K562 (cell line): Measurements from ENCODE around the gene ZCCHC4. TPM values are rescaled to one million over a fixed set of nuclear protein-coding genes. Genes with fewer than 3 reads are reported as not detected.
A peak's percentile ranks its signal among the peaks of the same experiment; 100 is the strongest.

Experiments
- ARID2 ChIP-seq: fragments of 450-650 bp; IDR thresholded peaks from 2 replicates; pipeline ENCODE4 v1.6.1; 2017; ENCODE audit warnings: antibody characterized with exemption, mild to moderate bottlenecking
- CCNT2 ChIP-seq: IDR thresholded peaks from 2 replicates; pipeline ENCODE4 v1.6.1; 2011; ENCODE audit warnings: borderline replicate concordance, low read depth, mild to moderate bottlenecking, moderate library complexity, mixed read lengths, low read length; ENCODE audit not compliant: insufficient read length; ENCODE audit errors: extremely low read depth
- CREB5 ChIP-seq: fragments of 250-450 bp; sonication (Bioruptor Pico); IDR thresholded peaks from 2 replicates; pipeline ENCODE4 v1.5.0; 2020; ENCODE audit warnings: mild to moderate bottlenecking
- CTCFL ChIP-seq: IDR thresholded peaks from 2 replicates; pipeline ENCODE4 v1.6.1; 2011; ENCODE audit warnings: borderline replicate concordance, low read depth, mild to moderate bottlenecking, moderate library complexity, low read length; ENCODE audit not compliant: insufficient read depth, poor library complexity, severe bottlenecking
- GTF3C2 ChIP-seq: IDR thresholded peaks from 3 replicates; pipeline ENCODE4 v1.6.1; 2011; ENCODE audit warnings: borderline replicate concordance, mild to moderate bottlenecking, moderate library complexity; ENCODE audit not compliant: insufficient read length; ENCODE audit errors: extremely low read depth
- KDM1A ChIP-seq, 2 experiments: fragments of 450-650 bp; IDR thresholded peaks; 2 replicates each; pipeline ENCODE4 v1.6.1; 2016; ENCODE audit warnings: mild to moderate bottlenecking in 2 of 2
- L3MBTL2 ChIP-seq: fragments of 450-650 bp; IDR thresholded peaks from 2 replicates; pipeline ENCODE4 v1.6.1; 2016; ENCODE audit warnings: mild to moderate bottlenecking, moderate library complexity
- LCOR ChIP-seq: sonication (generic); formaldehyde crosslinking; IDR thresholded peaks from 2 replicates; pipeline ENCODE4 v1.8.0; 2022; ENCODE audit warnings: mild to moderate bottlenecking, missing genetic modification reagents
- SREBF2 ChIP-seq: sonication (generic); formaldehyde crosslinking; IDR thresholded peaks from 2 replicates; pipeline ENCODE4 v1.4.0; 2020; ENCODE audit warnings: mild to moderate bottlenecking, missing genetic modification reagents
- TCF15 ChIP-seq: fragments of 250-450 bp; sonication (Bioruptor Pico); IDR thresholded peaks from 2 replicates; pipeline ENCODE4 v1.8.0; 2022; ENCODE audit warnings: moderate library complexity, mild to moderate bottlenecking, inconsistent platforms
- ZNF436 ChIP-seq: fragments of 250-450, 450-650 bp; sonication (Bioruptor Pico); formaldehyde crosslinking; IDR thresholded peaks from 2 replicates; pipeline ENCODE4 v1.7.0; 2020; ENCODE audit warnings: mild to moderate bottlenecking
- ZNF57 ChIP-seq: fragments of 450-650 bp; formaldehyde crosslinking; IDR thresholded peaks from 2 replicates; pipeline ENCODE4 v1.4.0; 2020; ENCODE audit warnings: mild to moderate bottlenecking, moderate library complexity
- ZNF644 ChIP-seq: fragments of 200-800 bp; sonication (Bioruptor generic); IDR thresholded peaks from 2 replicates; pipeline ENCODE4 v1.6.1; 2016; ENCODE audit warnings: low read depth, missing genetic modification characterization, missing compliant biosample characterization
- ZNF668 ChIP-seq: fragments of 250-450 bp; sonication (Bioruptor Pico); IDR thresholded peaks from 2 replicates; pipeline ENCODE4 v1.8.0; 2022; ENCODE audit warnings: mild to moderate bottlenecking, inconsistent platforms
- ZSCAN29 ChIP-seq: fragments of 450-650 bp; IDR thresholded peaks from 2 replicates; pipeline ENCODE4 v1.6.1; 2017
- polyA plus RNA-seq, 8 experiments: library from polyadenylated mRNA; depleted of rRNA in 4 of 8; stranded (reverse) in 5 of 8; unstranded in 3 of 8; fragments of >200 nt; fragmentation: Nextera tagmentation in 2 of 8; fragmentation: Illumina TruSeq in 1 of 8; extraction: Ambion mirVana in 2 of 8; extraction: Trizol in 1 of 8; gene quantifications; 2 replicates each; pipeline versions ENCODE4 v1.2.1 to v1.2.3, GENCODE V29; 2011 to 2014; ENCODE audit warnings: inconsistent platforms in 1 of 8, missing spikeins in 1 of 8
- total RNA-seq, 7 experiments: library from RNA; depleted of rRNA in 6 of 7; stranded (reverse); fragments of >200 nt in 6 of 7; fragmentation: Illumina TruSeq in 2 of 7; extraction: Trizol in 2 of 7; gene quantifications; 2 replicates each; pipeline versions ENCODE4 v1.2.1 to v1.2.3, GENCODE V29; 2011 to 2021; ENCODE audit warnings: low replicate concordance in 1 of 7

ZCCHC4 gene
- total and polyA plus RNA-seq, 9 of the 15 experiments (the other 6 are each of a cell fraction or from before 2014, with no cell fraction given): 5.3 to 26.1 (median 15.2) TPM

GRCh38 chr4:25376754-25377571 is 64.4 kb downstream of the ZCCHC4 start, which contains the start of gene ANAPC4 (continued):
- TF ChIP-seq ZNF436 (CRISPR knock-in tag): no peak
- TF ChIP-seq LCOR: no peak
- no peak for TF ChIP-seq SREBF2 (CRISPR knock-in tag)
- TF ChIP-seq ZNF57 (CRISPR knock-in tag): no peak
- TF ChIP-seq ARID2: no peak
- no peak for TF ChIP-seq ZNF668
- no peak for TF ChIP-seq TCF15 (CRISPR knock-in tag)
- TF ChIP-seq CTCFL: no peak
- TF ChIP-seq CREB5 (CRISPR knock-in tag): no peak
- TF ChIP-seq CCNT2: peak; percentile 55
- TF ChIP-seq ZSCAN29: no peak
- no peak for TF ChIP-seq L3MBTL2
- no peak for TF ChIP-seq ZNF644 (tag)
- TF ChIP-seq GTF3C2: no peak
- TF ChIP-seq KDM1A (IDR thresholded peaks at IDR 0.05): no peak
